DMS 273 (cell line): ENCODE data around the gene EXOC2.
"Not testable (repeated sequence)": the region's sequence is repeated elsewhere in the genome, so short reads cannot be mapped to it uniquely, and the experiment has no call there.

Experiments used
- DNase-seq: peaks from one replicate; lab custom pipeline; 2025; ENCODE audit not compliant: unreplicated experiment; lab: John Stamatoyannopoulos, UW

EXOC2 gene

GRCh38 chr6:641225-641985, 51.5 kb downstream of the EXOC2 start:
- DNase-seq, result no peak

GRCh38 chr6:636488-636887, 56.5 kb downstream of the EXOC2 start:
- DNase-seq, result no peak

- DNase-seq, result no peak
Observed at GRCh38 chr6:635233-635632, 57.7 kb downstream of the EXOC2 start.

GRCh38 chr6:633611-634010, 59.3 kb downstream of the EXOC2 start:
- no peak for DNase-seq

- DNase-seq, result no peak
Observed at GRCh38 chr6:628766-629165, 64.2 kb downstream of the EXOC2 start.

GRCh38 chr6:626236-626635, 66.7 kb downstream of the EXOC2 start:
- DNase-seq, result no peak

GRCh38 chr6:624979-625378, 68.0 kb downstream of the EXOC2 start:
- peak; percentile 36 for DNase-seq

- DNase-seq, result no peak
Observed at GRCh38 chr6:622462-622861, 70.5 kb downstream of the EXOC2 start.

GRCh38 chr6:621931-622330, 71.0 kb downstream of the EXOC2 start:
- DNase-seq, result no peak

GRCh38 chr6:620950-621349, 72.0 kb downstream of the EXOC2 start:
- no peak for DNase-seq

- no peak for DNase-seq
Observed at GRCh38 chr6:620166-620565, 72.8 kb downstream of the EXOC2 start.

- DNase-seq, result peak; percentile 27
Observed at GRCh38 chr6:617456-618100, 75.4 kb downstream of the EXOC2 start.

GRCh38 chr6:613981-614380, 79.0 kb downstream of the EXOC2 start:
- no peak for DNase-seq

- no peak for DNase-seq
Observed at GRCh38 chr6:611928-612327, 81.0 kb downstream of the EXOC2 start.

- no peak for DNase-seq
Observed at GRCh38 chr6:610882-611281, 82.1 kb downstream of the EXOC2 start.

- DNase-seq, result no peak
Observed at GRCh38 chr6:609905-610304, 83.0 kb downstream of the EXOC2 start.

GRCh38 chr6:606829-607379, 86.0 kb downstream of the EXOC2 start:
- DNase-seq, result no peak

GRCh38 chr6:605895-606294, 87.0 kb downstream of the EXOC2 start:
- not testable (repeated sequence) for DNase-seq

GRCh38 chr6:604579-604978, 88.4 kb downstream of the EXOC2 start:
- DNase-seq, result no peak

GRCh38 chr6:603265-603664, 89.7 kb downstream of the EXOC2 start:
- DNase-seq, result no peak

GRCh38 chr6:599576-600448, 93.1 kb downstream of the EXOC2 start:
- DNase-seq, result no peak

GRCh38 chr6:593907-594212, 99.1 kb downstream of the EXOC2 start:
- no peak for DNase-seq
